GM23338 (cell line): ENCODE data around the gene KISS1. TPM values are rescaled to one million over a fixed set of nuclear protein-coding genes. Genes with fewer than 3 reads are reported as not detected.

Source experiments
- ATAC-seq: fragments of 200-7000 bp; cut with Tn5 transposase; 3 replicates; pipeline ENCODE4 v1.9.1; 2020
- DNase-seq: peaks from one replicate; pipeline ENCODE4 v3.0.0-alpha.2; 2015; ENCODE audit warnings: low spot score
- H2AFZ ChIP-seq: fragments of 200-600 bp; sonication (generic); 2 replicates; pipeline ENCODE4 v1.8.0; 2016; ENCODE audit warnings: antibody characterized with exemption, mild to moderate bottlenecking, moderate library complexity
- H3F3A ChIP-seq: fragments of 200-600 bp; sonication (generic); replicated peaks from 2 replicates; pipeline ENCODE4 v1.8.0; 2017; ENCODE audit warnings: antibody characterized with exemption, mixed run types, low read depth
- H3K27ac ChIP-seq: fragments of 200-600 bp; sonication (generic); 2 replicates; pipeline ENCODE4 v1.6.1; 2016; ENCODE audit warnings: low read depth
- H3K27me3 ChIP-seq: fragments of 200-600 bp; sonication (generic); 2 replicates; pipeline ENCODE4 v1.8.0; 2016; ENCODE audit warnings: mild to moderate bottlenecking, mixed run types, moderate library complexity; ENCODE audit not compliant: insufficient read depth
- H3K36me3 ChIP-seq: fragments of 200-600 bp; sonication (generic); 2 replicates; pipeline ENCODE4 v1.8.0; 2016; ENCODE audit warnings: mild to moderate bottlenecking; ENCODE audit not compliant: insufficient read depth
- H3K4me1 ChIP-seq: fragments of 200-600 bp; sonication (generic); 2 replicates; pipeline ENCODE4 v1.8.0; 2016; ENCODE audit warnings: mild to moderate bottlenecking, moderate library complexity; ENCODE audit not compliant: insufficient read depth
- H3K4me2 ChIP-seq: fragments of 200-600 bp; sonication (generic); 2 replicates; pipeline ENCODE4 v1.7.1; 2017; ENCODE audit warnings: mixed run types
- H3K4me3 ChIP-seq: fragments of 200-600 bp; sonication (generic); 2 replicates; pipeline ENCODE4 v1.6.1; 2016; ENCODE audit warnings: mixed run types
- H3K79me2 ChIP-seq: fragments of 200-600 bp; sonication (generic); replicated peaks from 2 replicates; pipeline ENCODE4 v1.8.0; 2017; ENCODE audit warnings: mild to moderate bottlenecking; ENCODE audit not compliant: insufficient read depth
- H3K9me2 ChIP-seq: fragments of 200-600 bp; sonication (generic); 2 replicates; pipeline ENCODE4 v1.8.0; 2017; ENCODE audit not compliant: insufficient read depth
- H4K20me1 ChIP-seq: fragments of 200-600 bp; sonication (generic); replicated peaks from 2 replicates; pipeline ENCODE4 v1.8.0; 2017; ENCODE audit warnings: mild to moderate bottlenecking; ENCODE audit not compliant: insufficient read depth
- H3K27ac Mint-ChIP-seq: 2 replicates; pipeline ENCODE4 v1.8.0; 2020; ENCODE audit warnings: inconsistent platforms, mild to moderate bottlenecking, moderate library complexity, mixed read lengths
- H3K27me3 Mint-ChIP-seq: 3 replicates; pipeline ENCODE4 v1.8.0; 2022; ENCODE audit warnings: low read depth, mild to moderate bottlenecking, moderate library complexity, mixed read lengths, inconsistent platforms; ENCODE audit not compliant: insufficient read depth, poor library complexity
- H3K36me3 Mint-ChIP-seq: 3 replicates; pipeline ENCODE4 v1.8.0; 2021; ENCODE audit warnings: low read depth, mild to moderate bottlenecking, inconsistent platforms, moderate library complexity, mixed read lengths
- H3K4me1 Mint-ChIP-seq: 3 replicates; pipeline ENCODE4 v1.8.0; 2020; ENCODE audit warnings: mild to moderate bottlenecking, inconsistent platforms, mixed read lengths
- H3K4me3 Mint-ChIP-seq: 3 replicates; pipeline ENCODE4 v1.8.0; 2021; ENCODE audit warnings: moderate library complexity, mild to moderate bottlenecking, inconsistent platforms, mixed read lengths
- H3K9me3 Mint-ChIP-seq: 3 replicates; pipeline ENCODE4 v1.8.0; 2020; ENCODE audit warnings: moderate library complexity, mild to moderate bottlenecking, inconsistent platforms, mixed read lengths
- CREB1 ChIP-seq: fragments of 250-450 bp; sonication (Bioruptor Pico); IDR thresholded peaks from 2 replicates; pipeline ENCODE4 v1.5.0; 2020; ENCODE audit warnings: low read depth, mild to moderate bottlenecking, moderate library complexity
- CTCF ChIP-seq, 2 experiments: fragments of 200-600 bp in 1 of 2; sonication (generic) in 1 of 2; conservative IDR thresholded peaks; 2 replicates each; pipeline versions ENCODE4 v1.5.1 to v1.6.1; 2016 to 2017; ENCODE audit warnings: antibody characterized with exemption in 2 of 2, low read depth in 2 of 2, mild to moderate bottlenecking in 2 of 2, moderate library complexity in 1 of 2
- EZH2 ChIP-seq: fragments of 200-600 bp; sonication (generic); IDR thresholded peaks from one replicate; pipeline ENCODE4 v1.8.0; 2017; ENCODE audit warnings: antibody characterized with exemption, mild to moderate bottlenecking, low read depth; ENCODE audit not compliant: unreplicated experiment
- NANOG ChIP-seq: IDR thresholded peaks from 2 replicates; pipeline ENCODE4 v1.6.1; 2016; ENCODE audit warnings: antibody characterized with exemption, borderline replicate concordance
- POLR2AphosphoS5 ChIP-seq: IDR thresholded peaks from 2 replicates; pipeline ENCODE4 v1.6.1; 2016; ENCODE audit warnings: antibody characterized with exemption, low read depth
- ZNF331 ChIP-seq: fragments of 250-450 bp; sonication (Bioruptor Pico); IDR thresholded peaks from 2 replicates; pipeline ENCODE4 v1.5.0; 2020; ENCODE audit warnings: low read depth, mild to moderate bottlenecking, moderate library complexity
- polyA plus RNA-seq: library from polyadenylated mRNA; unstranded; fragments of >200 nt; fragmentation: Nextera tagmentation; extraction: Ambion mirVana; gene quantifications from 2 replicates; pipeline ENCODE4 v1.2.1, GENCODE V29; 2016
- total RNA-seq: library from RNA; depleted of rRNA; stranded (reverse); fragments of >200 nt; shearing (Covaris generic); gene quantifications from 2 replicates; pipeline ENCODE4 v1.2.3, GENCODE V29; 2014

The KISS1 gene
- total and polyA plus RNA-seq, 2 experiments from 2014 or later, result not detected

GRCh38 chr1:204178487-204179281 lies 17.6 kb downstream of the KISS1 start:
- DNase-seq (no peak), ATAC-seq (no peak)
- Histone ChIP-seq H3K4me2 (no peak overlapping the region), H3K27ac (no peak overlapping the region), H3K79me2 (no peaks in the 10 kb centered on the region), H3K36me3 (no peaks in the 10 kb centered on the region), H4K20me1 (no peaks in the 10 kb centered on the region), H3K9me2 (no peaks in the 10 kb centered on the region), H2AFZ (0 out of 2 replicates have a peak overlapping the region, but pooled peaks have one; percentile 14), H3K4me1 (no peaks in the 10 kb centered on the region), H3F3A (no peaks in the 10 kb centered on the region), H3K27me3 (no peaks in the 10 kb centered on the region), H3K4me3 (no peak overlapping the region)
- Mint-ChIP-seq H3K36me3 (no peaks in the 10 kb centered on the region), H3K9me3 (peaks cover 15% of the 10 kb centered on the region), H3K4me3 (no peak overlapping the region), H3K4me1 (no peaks in the 10 kb centered on the region), H3K27me3 (peaks cover 11% of the 10 kb centered on the region), H3K27ac (no peak overlapping the region)
- TF ChIP-seq EZH2 (no peak), ZNF331 (CRISPR knock-in tag) (no peak), NANOG (no peak), CREB1 (no peak), POLR2AphosphoS5 (no peak), CTCF (conservative IDR thresholded peaks at IDR 0.05; ENCODE audit: low read depth in 2 of 2) (no peak)

- Histone ChIP-seq H3K9me2 (no peaks in the 10 kb centered on the region), H4K20me1 (no peaks in the 10 kb centered on the region), H2AFZ (no peak overlapping the region), H3K4me2 (no peak overlapping the region), H3K4me1 (no peaks in the 10 kb centered on the region), H3K4me3 (no peak overlapping the region), H3K27ac (no peak overlapping the region), H3K79me2 (no peaks in the 10 kb centered on the region), H3K27me3 (no peaks in the 10 kb centered on the region), H3K36me3 (no peaks in the 10 kb centered on the region), H3F3A (no peaks in the 10 kb centered on the region)
- Mint-ChIP-seq H3K4me3 (no peak overlapping the region), H3K27me3 (peaks cover 6% of the 10 kb centered on the region), H3K27ac (no peak overlapping the region), H3K36me3 (no peaks in the 10 kb centered on the region), H3K9me3 (peaks cover 15% of the 10 kb centered on the region), H3K4me1 (no peaks in the 10 kb centered on the region)
- ATAC-seq (no peak), DNase-seq (no peak)
- TF ChIP-seq NANOG, result no peak
- no peak for TF ChIP-seq EZH2
Measured at GRCh38 chr1:204177133-204177532, 19.2 kb downstream of the KISS1 start.

GRCh38 chr1:204176049-204176448 lies 20.2 kb downstream of the KISS1 start:
- no peaks in the 10 kb centered on the region for H4K20me1 ChIP-seq
- Mint-ChIP-seq H3K4me3 (no peak overlapping the region), H3K36me3 (peaks cover 3% of the 10 kb centered on the region; the same call in 2 of the 3 replicates), H3K9me3 (peaks cover 19% of the 10 kb centered on the region), H3K27ac (no peak overlapping the region), H3K27me3 (peaks cover 6% of the 10 kb centered on the region), H3K4me1 (no peaks in the 10 kb centered on the region)
- no peak for DNase-seq
- no peak overlapping the region for H3K27ac ChIP-seq
- H3F3A ChIP-seq, result no peaks in the 10 kb centered on the region
- no peak overlapping the region for H3K4me3 ChIP-seq
- H3K36me3 ChIP-seq, result no peaks in the 10 kb centered on the region
- H3K9me2 ChIP-seq, result 0 out of 2 replicates have a peak, but pooled peaks cover 5% of the 10 kb centered on the region
- H3K27me3 ChIP-seq, result no peaks in the 10 kb centered on the region
- H3K4me1 ChIP-seq, result no peaks in the 10 kb centered on the region
- no peak overlapping the region for H2AFZ ChIP-seq
- H3K79me2 ChIP-seq, result no peaks in the 10 kb centered on the region
- H3K4me2 ChIP-seq, result no peak overlapping the region
- no peak for ATAC-seq
- no peak for TF ChIP-seq CTCF (conservative IDR thresholded peaks at IDR 0.05; ENCODE audit: low read depth in 2 of 2)
